ENCODE measurements around the gene AZU1. TPM values are rescaled to one million over a fixed set of nuclear protein-coding genes. Genes with fewer than 3 reads are reported as not detected.

The AZU1 gene
- total RNA-seq, 2 experiments from 2014 or later: not detected

DNA sequence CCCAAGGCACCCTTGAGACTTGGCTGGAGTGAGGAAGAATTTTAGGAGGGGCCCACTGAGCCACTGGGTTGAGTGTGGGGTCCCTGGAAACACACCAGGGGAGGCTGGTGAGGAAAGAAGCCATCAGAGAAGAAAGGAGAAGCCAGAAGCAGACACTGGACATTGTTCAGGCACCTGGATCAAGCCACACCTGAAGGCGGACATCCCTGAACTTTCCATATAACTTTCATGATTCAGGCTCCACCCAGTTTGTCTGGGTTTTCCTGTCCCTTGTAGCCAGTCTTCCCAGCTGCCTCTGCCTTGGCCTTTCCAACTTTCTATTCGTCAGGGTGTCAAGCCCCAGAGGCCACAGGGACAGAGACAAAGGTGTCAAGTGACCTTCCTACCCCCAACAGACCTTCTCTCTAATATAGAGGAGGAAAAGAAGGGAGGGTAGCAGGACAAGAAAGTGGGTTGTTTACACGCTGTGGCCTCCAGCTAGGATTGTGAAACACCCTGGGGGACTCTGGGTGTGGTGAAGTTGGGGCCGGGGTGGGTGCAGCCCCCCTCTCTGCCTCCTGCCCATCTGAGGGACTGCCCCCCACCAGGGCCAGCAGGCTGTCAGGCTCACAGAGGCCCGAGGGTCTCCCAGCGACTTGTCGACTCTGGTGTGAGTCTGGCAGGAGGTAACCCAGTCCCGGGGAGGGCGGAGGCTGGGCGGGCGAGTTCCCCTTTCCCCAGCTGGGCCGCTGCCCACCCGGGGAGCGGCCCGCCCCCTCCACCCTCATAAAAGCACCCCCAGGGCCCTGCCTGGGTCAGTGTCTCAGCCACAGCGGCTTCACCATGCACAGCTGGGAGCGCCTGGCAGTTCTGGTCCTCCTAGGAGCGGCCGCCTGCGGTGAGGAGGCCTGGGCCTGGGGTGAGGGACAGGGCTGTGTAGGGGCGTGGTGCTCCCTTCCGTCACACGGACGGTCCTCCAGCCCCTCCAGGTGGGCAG is 31.5 kb downstream of the AZU1 start, which contains the start of gene CFD:
CFD (plus strand) TSS at position 797 of the 976 bp plus-strand sequence; CDS start at position 823, 26 bp downstream.
- intact Hi-C loops (cut with micrococcal nuclease): loop anchor here (5.0 kb wide), 1 partner anchor 123 kb away; the partner anchor contains the start of gene WDR18
- no peak for DNase-seq
- H3K4me3 Mint-ChIP-seq: no peak within 1 kb of the TSS
- POLR2A ChIA-PET: interaction anchor here (0.9 kb wide), 1 partner anchor 34 kb away, joined by 3 read pairs; the partner anchor contains the start of genes MED16 and RNU6-9
- TF ChIP-seq, protein P1, sequence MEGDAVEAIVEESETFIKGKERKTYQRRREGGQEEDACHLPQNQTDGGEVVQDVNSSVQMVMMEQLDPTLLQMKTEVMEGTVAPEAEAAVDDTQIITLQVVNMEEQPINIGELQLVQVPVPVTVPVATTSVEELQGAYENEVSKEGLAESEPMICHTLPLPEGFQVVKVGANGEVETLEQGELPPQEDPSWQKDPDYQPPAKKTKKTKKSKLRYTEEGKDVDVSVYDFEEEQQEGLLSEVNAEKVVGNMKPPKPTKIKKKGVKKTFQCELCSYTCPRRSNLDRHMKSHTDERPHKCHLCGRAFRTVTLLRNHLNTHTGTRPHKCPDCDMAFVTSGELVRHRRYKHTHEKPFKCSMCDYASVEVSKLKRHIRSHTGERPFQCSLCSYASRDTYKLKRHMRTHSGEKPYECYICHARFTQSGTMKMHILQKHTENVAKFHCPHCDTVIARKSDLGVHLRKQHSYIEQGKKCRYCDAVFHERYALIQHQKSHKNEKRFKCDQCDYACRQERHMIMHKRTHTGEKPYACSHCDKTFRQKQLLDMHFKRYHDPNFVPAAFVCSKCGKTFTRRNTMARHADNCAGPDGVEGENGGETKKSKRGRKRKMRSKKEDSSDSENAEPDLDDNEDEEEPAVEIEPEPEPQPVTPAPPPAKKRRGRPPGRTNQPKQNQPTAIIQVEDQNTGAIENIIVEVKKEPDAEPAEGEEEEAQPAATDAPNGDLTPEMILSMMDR (IDR thresholded peaks at IDR 0.05): no peak
- H3K9me3 Mint-ChIP-seq: no peaks in the 10 kb centered on the region
- no peak for ATAC-seq
- H3K36me3 Mint-ChIP-seq (ENCODE audit: low read depth): no peaks in the 10 kb centered on the region
- peaks cover 14% of the 10 kb centered on the region for H3K27me3 Mint-ChIP-seq
- peaks cover 14% of the 10 kb centered on the region for H3K4me1 Mint-ChIP-seq (ENCODE audit: low read depth)
- no peak within 1 kb of the TSS for H3K27ac Mint-ChIP-seq
- CTCF ChIA-PET: interaction anchor here (0.7 to 1.3 kb wide), 4 partner anchors 9 to 125 kb away, joined by 3 to 4 read pairs (median 4); partner anchors contain the start of gene WDR18

DNA sequence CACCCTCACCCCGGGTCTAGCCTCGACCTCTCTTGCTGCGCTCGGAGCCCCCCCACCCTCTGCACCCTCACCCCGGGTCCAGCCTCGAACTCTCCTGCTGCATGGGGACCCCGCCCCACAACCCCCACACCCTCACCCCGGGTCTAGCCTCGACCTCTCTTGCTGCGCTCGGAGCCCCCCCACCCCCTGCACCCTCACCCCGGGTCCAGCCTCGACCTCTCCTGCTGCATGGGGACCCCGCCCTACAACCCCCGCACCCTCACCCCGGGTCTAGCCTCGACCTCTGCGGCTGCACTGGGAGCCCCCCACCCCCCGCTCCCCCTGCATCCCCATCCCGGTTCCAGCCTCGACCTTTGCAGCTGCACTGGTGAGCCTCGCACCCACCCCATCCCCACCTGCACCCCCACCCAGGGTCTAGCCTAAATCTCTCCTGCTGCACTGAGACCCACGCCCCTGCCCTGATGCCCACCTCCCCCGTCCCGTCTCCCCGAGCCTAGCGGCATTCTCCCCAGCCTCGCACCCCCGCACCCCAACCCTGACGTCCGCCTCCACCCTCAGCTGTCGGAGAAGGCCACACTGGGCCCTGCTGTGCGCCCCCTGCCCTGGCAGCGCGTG is 33.6 kb downstream of the AZU1 start:
- Mint-ChIP-seq H3K36me3 (ENCODE audit: low read depth) (no peaks in the 10 kb centered on the region), H3K27ac (no peak overlapping the region), H3K4me3 (no peak overlapping the region), H3K27me3 (peaks cover 14% of the 10 kb centered on the region), H3K9me3 (no peaks in the 10 kb centered on the region), H3K4me1 (ENCODE audit: low read depth) (peaks cover 14% of the 10 kb centered on the region)
- intact Hi-C loops (cut with micrococcal nuclease): no loop called here
- ATAC-seq (no peak), DNase-seq (no peak)
- ChIA-PET POLR2A (interaction anchor here (1.3 to 2.8 kb wide), 2 partner anchors 11 to 31 kb away, joined by 3 to 9 read pairs; no protein-coding TSS in a partner anchor), CTCF (no interaction called here)
- TF ChIP-seq, protein P1 (IDR thresholded peaks at IDR 0.05): no peak

DNA sequence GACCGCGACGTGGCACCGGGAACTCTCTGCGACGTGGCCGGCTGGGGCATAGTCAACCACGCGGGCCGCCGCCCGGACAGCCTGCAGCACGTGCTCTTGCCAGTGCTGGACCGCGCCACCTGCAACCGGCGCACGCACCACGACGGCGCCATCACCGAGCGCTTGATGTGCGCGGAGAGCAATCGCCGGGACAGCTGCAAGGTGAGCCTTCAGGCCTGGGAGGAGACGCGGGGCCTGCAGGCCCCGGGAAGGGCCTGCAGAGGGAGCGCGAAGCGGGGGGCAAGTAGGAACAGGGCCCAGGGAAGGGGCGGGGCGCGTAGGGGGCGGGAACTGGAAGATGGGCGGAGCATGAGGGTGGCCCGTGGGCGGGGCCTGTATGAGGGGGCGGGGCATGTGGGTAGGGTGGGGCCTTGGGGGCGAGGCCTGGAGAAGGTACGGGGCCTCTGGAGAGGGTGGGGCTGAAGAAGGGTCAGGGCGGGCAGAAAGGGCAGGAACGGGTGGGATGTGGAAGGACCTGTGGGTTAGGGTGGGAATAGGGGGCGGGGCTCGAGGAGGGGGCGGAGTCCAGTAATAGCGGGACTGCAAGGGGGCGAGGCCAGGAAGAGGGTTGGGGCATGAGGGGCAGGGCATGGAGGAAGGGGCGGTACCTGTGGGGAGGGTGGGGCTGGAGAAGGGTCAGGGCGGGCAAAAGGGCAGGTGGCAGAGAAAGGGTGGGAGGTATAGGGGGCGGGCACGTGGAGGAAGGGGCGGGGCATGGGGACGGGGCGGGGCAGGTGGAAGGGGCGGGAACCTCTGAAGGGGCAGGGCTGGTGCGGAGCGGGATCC is 34.3 kb downstream of the AZU1 start:
- ChIA-PET CTCF (interaction anchor here (0.9 to 2.1 kb wide), 2 partner anchors 45 to 58 kb away, joined by 3 to 28 read pairs; no protein-coding TSS in a partner anchor), POLR2A (interaction anchor here (2.8 kb wide), 1 partner anchor 10 kb away, joined by 9 read pairs; no protein-coding TSS in a partner anchor)
- Mint-ChIP-seq H3K36me3 (ENCODE audit: low read depth) (no peaks in the 10 kb centered on the region), H3K4me1 (ENCODE audit: low read depth) (peaks cover 14% of the 10 kb centered on the region), H3K27ac (no peak overlapping the region), H3K27me3 (peaks cover 14% of the 10 kb centered on the region), H3K4me3 (no peak overlapping the region), H3K9me3 (no peaks in the 10 kb centered on the region)
- peak; percentile 47 for ATAC-seq
- DNase-seq: peak; percentile 72
- intact Hi-C loops (cut with micrococcal nuclease): loop anchor here (2.0 kb wide), 1 partner anchor 59 kb away; no protein-coding TSS in a partner anchor
- TF ChIP-seq, protein P1 (IDR thresholded peaks at IDR 0.05): no peak

DNA sequence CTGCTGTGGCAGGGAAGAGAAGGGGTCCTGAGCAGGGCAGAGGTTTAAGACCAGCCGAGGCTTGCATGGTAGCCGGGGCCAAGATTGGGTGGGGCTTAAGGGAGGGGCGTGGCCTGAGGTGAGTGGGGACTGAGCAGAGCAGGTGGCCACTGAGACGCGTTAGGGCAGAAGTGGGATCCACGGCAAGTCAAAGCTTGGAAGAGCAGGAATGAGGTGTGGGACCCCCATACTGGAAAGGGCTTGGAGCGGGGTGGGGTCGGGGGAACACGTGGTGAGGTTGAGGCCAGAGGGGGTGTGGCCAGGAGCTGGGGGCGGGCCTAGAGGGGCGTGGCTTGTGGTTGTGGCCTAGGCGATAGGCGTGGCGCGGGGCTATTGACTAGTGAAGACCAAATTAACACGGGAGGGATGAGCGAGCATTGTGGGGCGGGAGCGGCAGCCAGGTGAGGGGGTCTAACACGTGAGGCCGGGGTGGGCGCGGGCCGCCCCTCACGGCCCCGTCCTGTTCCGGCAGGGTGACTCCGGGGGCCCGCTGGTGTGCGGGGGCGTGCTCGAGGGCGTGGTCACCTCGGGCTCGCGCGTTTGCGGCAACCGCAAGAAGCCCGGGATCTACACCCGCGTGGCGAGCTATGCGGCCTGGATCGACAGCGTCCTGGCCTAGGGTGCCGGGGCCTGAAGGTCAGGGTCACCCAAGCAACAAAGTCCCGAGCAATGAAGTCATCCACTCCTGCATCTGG is 35.1 kb downstream of the AZU1 start:
- ATAC-seq (peak; percentile 64), DNase-seq (peak; percentile 84)
- no peaks in the 10 kb centered on the region for H3K36me3 Mint-ChIP-seq (ENCODE audit: low read depth)
- POLR2A ChIA-PET: interaction anchor here (1.3 to 2.8 kb wide), 5 partner anchors 9 to 121 kb away, joined by 3 to 9 read pairs (median 5); partner anchors contain the start of gene WDR18
- no peaks in the 10 kb centered on the region for H3K9me3 Mint-ChIP-seq
- H3K4me3 Mint-ChIP-seq: peak overlapping the region; percentile 33
- peaks cover 13% of the 10 kb centered on the region for H3K27me3 Mint-ChIP-seq
- CTCF ChIA-PET: interaction anchor here (0.8 to 2.5 kb wide), 11 partner anchors 45 to 378 kb away, joined by 3 to 31 read pairs (median 4); partner anchors contain the start of genes KISS1R and WDR18
- intact Hi-C loops (cut with micrococcal nuclease): loop anchor here (2.0 kb wide), 1 partner anchor 58 kb away; no protein-coding TSS in a partner anchor
- peaks cover 14% of the 10 kb centered on the region for H3K4me1 Mint-ChIP-seq (ENCODE audit: low read depth)
- TF ChIP-seq, protein P1 (IDR thresholded peaks at IDR 0.05): no peak
- no peak overlapping the region for H3K27ac Mint-ChIP-seq

All from activated CD8-positive, alpha-beta T cell treated with anti-CD3 and anti-CD28 coated beads for 36 hours (primary cell).